Mucosa of descending colon (tissue), 3 donors: ENCODE data around the gene HRCT1. TPM values are rescaled to one million over a fixed set of nuclear protein-coding genes. Genes with fewer than 3 reads are reported as not detected.

Experiments used
- ATAC-seq: fragments of 200-7000 bp; cut with Tn5 transposase; one replicate; pipeline ENCODE4 v1.9.1; 2020; ENCODE audit warnings: mild to moderate bottlenecking, moderate library complexity
- DNase-seq, 3 donors: peaks; one replicate each; pipeline ENCODE4 v3.0.0-alpha.2; 2020
- H3K36me3 ChIP-seq: fragments of 200-600 bp; one replicate; pipeline ENCODE4 v1.8.0; 2021; ENCODE audit warnings: low read depth, mild to moderate bottlenecking
- H3K4me1 ChIP-seq: fragments of 200-600 bp; one replicate; pipeline ENCODE4 v1.8.0; 2021; ENCODE audit warnings: low read depth, mild to moderate bottlenecking
- H3K4me3 ChIP-seq: fragments of 200-600 bp; one replicate; pipeline ENCODE4 v1.8.0; 2021; ENCODE audit warnings: mild to moderate bottlenecking
- H3K9me3 ChIP-seq: fragments of 200-600 bp; one replicate; pipeline ENCODE4 v1.8.0; 2021; ENCODE audit warnings: mild to moderate bottlenecking
- CTCF ChIP-seq: fragments of 200-600 bp; IDR thresholded peaks from one replicate; pipeline ENCODE4 v1.8.0; 2022; ENCODE audit warnings: antibody characterized with exemption, mild to moderate bottlenecking
- intact Hi-C, 2 donors: fragments of 100-400 bp; cut with DNase I in 1 of 2; cut with micrococcal nuclease in 1 of 2; formaldehyde crosslinking; loops; one replicate each; pipeline versions ENCODE4 v1.11.0 to v1.11.1; 2022; cut with DNase I, micrococcal nuclease
- total RNA-seq, 3 donors: library from RNA; stranded (reverse); fragmentation: NEBNext Ultra II Directional in 2 of 3; extraction: Animal tissue kit (Norgen Biotek cat#: 25700) in 2 of 3; gene quantifications; one replicate each; pipeline versions ENCODE4 v1.2.1 to v1.2.4, GENCODE V29; 2021 to 2023
- donor health status: DM: no; HTN: no; CAD: no; lungs with moderate emphysema.
- donor health status: DM: no; HTN: no; CAD: no.
- donor health status: DM: no; HTN: yes; CAD: no.

Gene HRCT1
- total RNA-seq, 3 donors from 2014 or later = 24.8 to 161 (median 82.1) TPM

GRCh38 chr9:35920051-35920620 is 14.1 kb downstream of the HRCT1 start:
- peak; percentile 16 for TF ChIP-seq CTCF
- intact Hi-C loops = no loop called here

GRCh38 chr9:35923598-35923926 is 17.6 kb downstream of the HRCT1 start:
- intact Hi-C loops = no loop called here
- DNase-seq = no peak
- TF ChIP-seq CTCF = no peak
- H3K36me3 ChIP-seq = no peaks in the 10 kb centered on the region
- H3K9me3 ChIP-seq = no peaks in the 10 kb centered on the region
- no peak for ATAC-seq
- peaks cover 13% of the 10 kb centered on the region for H3K4me1 ChIP-seq
- no peak overlapping the region for H3K4me3 ChIP-seq

More at GRCh38 chr9:35920051-35920620, 14.1 kb downstream of the HRCT1 start:
- peaks cover 34% of the 10 kb centered on the region for H3K4me1 ChIP-seq
- no peaks in the 10 kb centered on the region for H3K36me3 ChIP-seq
- ATAC-seq (peak; percentile 79), DNase-seq (peak; percentile 79 to 82 (median 81))
- no peak overlapping the region for H3K4me3 ChIP-seq
- H3K9me3 ChIP-seq = no peaks in the 10 kb centered on the region

- DNase-seq (peak in 1 of 3 donors; percentile 68), ATAC-seq (peak; percentile 71)
- H3K9me3 ChIP-seq = no peaks in the 10 kb centered on the region
- no peak overlapping the region for H3K4me3 ChIP-seq
- H3K36me3 ChIP-seq = no peaks in the 10 kb centered on the region
- H3K4me1 ChIP-seq = peaks cover 10% of the 10 kb centered on the region
- no peak for TF ChIP-seq CTCF
- intact Hi-C loops = no loop called here
Measured at GRCh38 chr9:35923927-35924763, 18.1 kb downstream of the HRCT1 start.

- no peaks in the 10 kb centered on the region for H3K4me1 ChIP-seq
Measured at GRCh38 chr9:35928591-35929452, 22.8 kb downstream of the HRCT1 start.

GRCh38 chr9:35929453-35929718 is 23.4 kb downstream of the HRCT1 start:
- Histone ChIP-seq H3K36me3 (no peaks in the 10 kb centered on the region), H3K4me1 (no peaks in the 10 kb centered on the region), H3K4me3 (no peak overlapping the region), H3K9me3 (no peaks in the 10 kb centered on the region)
- ATAC-seq (no peak), DNase-seq (no peak)
- no peak for TF ChIP-seq CTCF
- intact Hi-C loops = no loop called here

More at GRCh38 chr9:35928591-35929452, 22.8 kb downstream of the HRCT1 start:
- no peak for TF ChIP-seq CTCF
- DNase-seq (peak in 1 of 3 donors; percentile 38), ATAC-seq (peak; percentile 83)
- intact Hi-C loops = no loop called here
- Histone ChIP-seq H3K4me3 (no peak overlapping the region), H3K9me3 (no peaks in the 10 kb centered on the region), H3K36me3 (no peaks in the 10 kb centered on the region)
